Activated T-cell treated with anti-CD3 and anti-CD28 coated beads for 48 hours (primary cell): ENCODE data around the gene ZNF697.
"Not testable (repeated sequence)": the region's sequence is repeated elsewhere in the genome, so short reads cannot be mapped to it uniquely, and the experiment has no call there.

Experiments
- DNase-seq: peaks from one replicate; pipeline ENCODE4 v3.0.0-alpha.2; 2020; ENCODE audit warnings: low read depth

Gene ZNF697

GRCh38 chr1:119631433-119632102, 16.5 kb downstream of the ZNF697 start:
- no peak for DNase-seq

- no peak for DNase-seq
Observed at GRCh38 chr1:119631086-119631432, 17.0 kb downstream of the ZNF697 start.

GRCh38 chr1:119626841-119627240, 21.2 kb downstream of the ZNF697 start:
- DNase-seq = no peak

DNA sequence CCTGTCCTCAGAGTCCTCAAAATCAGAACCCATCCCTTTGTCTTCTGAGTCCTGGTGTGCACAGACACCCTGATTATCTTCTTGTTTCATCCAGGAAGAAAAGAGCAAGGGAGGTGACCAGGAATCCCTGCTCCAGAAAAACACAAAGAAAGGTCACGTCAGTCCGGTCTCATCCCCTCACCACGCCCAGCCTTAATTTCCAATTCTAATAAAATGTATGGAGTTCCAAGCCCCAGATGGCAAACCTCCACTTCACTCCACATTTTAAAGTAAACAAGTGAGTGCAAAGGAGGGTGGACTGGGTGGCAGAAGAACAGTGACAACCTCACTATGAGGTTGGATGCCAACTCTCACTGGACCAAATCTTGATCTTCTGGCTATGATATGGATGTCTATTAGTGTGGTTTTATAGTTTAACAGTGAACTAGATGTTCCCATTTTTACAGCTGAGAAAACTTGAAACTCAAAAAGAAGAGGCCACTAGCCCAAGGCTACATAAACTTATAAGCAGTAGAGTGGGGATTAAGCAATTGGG, 22.0 kb downstream of the ZNF697 start:
- DNase-seq = no peak

GRCh38 chr1:119623678-119624077, 24.4 kb downstream of the ZNF697 start:
- DNase-seq = no peak

DNA sequence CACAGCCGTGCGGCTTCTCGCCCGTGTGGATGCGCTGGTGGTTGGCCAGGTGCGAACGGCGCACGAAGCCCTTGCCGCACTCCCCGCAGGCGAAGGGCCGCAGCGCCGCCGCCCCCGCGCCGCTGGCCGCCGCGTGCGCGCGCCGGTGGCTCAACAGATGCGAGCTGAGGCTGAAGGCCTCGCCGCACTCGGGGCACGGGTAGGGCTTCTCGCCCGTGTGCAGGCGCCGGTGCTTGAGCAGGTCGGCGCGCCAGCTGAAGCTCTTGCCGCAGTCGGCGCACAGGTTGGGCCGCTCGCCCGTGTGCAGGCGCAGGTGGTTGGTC, 24.9 kb downstream of the ZNF697 start:
- DNase-seq = no peak

- no peak for DNase-seq
Observed at GRCh38 chr1:119622311-119623192, 25.5 kb downstream of the ZNF697 start.

GRCh38 chr1:119621705-119622104, 26.4 kb downstream of the ZNF697 start:
- DNase-seq = no peak

DNA sequence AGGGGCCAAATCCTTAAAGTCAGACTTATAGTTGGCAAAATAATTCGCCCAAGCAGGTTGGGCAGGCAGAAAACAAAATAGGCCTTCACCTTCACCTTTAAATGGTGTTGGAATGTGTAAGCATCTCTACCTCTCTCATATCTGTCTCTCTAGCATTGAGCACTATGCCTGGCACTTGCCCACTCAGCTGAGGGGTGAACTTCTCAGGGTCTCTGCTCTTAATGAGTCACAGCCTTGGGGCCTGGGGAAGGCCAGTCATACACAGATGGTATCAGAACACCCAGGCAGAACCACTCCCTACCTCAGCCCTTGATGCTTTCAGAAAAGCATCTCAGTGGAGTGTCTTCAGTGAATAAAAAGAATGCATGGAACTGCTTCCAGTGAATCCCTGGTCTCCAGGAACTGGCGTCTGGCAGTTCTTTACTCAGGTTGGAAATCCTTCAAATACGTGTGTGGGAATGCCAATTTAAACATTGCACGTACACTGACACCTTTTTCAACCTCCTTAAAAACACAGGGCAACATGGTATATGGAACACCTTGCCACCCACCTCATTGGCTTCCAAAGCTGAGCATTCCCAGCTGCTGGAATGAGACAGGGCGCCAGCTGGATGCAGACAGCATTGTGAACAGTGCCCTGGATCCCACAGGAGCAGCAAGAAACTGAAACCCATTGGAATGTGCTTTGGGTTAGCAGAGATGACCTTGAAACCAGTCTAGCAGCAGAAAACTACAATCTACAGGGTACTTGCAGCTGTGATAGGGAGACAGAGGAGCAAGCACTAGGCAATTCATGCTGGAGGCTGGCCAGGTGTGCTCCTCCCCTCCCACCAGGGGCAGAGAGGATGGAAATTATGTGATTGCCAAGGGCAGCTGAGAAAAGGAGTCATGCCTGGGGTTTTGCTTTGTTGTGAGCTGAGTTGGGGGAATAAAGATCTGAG, 30.0 kb downstream of the ZNF697 start:
- DNase-seq = no peak

DNA sequence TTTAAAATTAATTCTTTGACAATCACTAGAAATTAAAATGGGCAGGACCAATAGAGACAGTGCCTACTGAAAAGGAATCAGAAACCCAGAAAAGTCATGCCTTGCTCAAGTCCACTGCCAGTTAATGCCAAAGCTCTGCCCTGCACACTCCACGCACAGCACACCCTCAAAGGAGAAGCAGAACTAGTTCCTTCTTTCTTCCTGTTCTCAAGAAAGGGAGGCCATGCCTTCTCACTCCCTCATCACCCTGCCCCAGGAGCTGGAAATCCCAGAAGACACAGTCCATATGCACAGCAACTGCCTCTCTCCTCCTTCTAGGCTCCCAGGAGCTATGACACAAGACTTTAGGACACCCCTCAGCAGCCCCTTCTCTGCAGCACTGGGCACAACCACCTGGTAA, 31.3 kb downstream of the ZNF697 start:
- not testable (repeated sequence) for DNase-seq

GRCh38 chr1:119615100-119615499, 33.0 kb downstream of the ZNF697 start:
- not testable (repeated sequence) for DNase-seq

GRCh38 chr1:119613769-119614720, 34.0 kb downstream of the ZNF697 start:
- DNase-seq = peak; percentile 56

DNA sequence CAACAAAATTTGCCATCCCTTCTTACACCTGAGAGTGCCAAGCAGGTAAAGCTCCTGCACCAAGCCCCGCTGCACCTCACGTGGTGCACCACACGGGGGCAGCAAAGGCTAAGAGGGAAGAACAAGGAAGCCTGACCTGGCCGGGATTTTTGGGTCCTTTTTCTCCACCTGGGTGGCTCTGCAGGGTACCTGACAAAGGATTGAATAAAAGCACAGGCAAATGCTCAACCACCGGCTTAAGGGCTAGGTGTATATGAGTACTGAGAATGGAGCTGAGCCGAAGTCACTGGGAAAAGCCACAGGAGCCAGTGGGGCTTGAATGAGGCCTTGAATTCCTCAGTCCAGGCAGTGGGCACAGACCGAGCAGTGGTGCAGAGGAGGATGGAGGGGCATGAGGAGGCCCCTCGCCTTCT, 36.4 kb downstream of the ZNF697 start:
- DNase-seq = peak; percentile 70

GRCh38 chr1:119608816-119609215, 39.2 kb downstream of the ZNF697 start:
- not testable (repeated sequence) for DNase-seq

- DNase-seq = not testable (repeated sequence)
Observed at GRCh38 chr1:119607087-119607807, 40.8 kb downstream of the ZNF697 start.

GRCh38 chr1:119606394-119606793, 41.7 kb downstream of the ZNF697 start:
- no peak for DNase-seq

DNA sequence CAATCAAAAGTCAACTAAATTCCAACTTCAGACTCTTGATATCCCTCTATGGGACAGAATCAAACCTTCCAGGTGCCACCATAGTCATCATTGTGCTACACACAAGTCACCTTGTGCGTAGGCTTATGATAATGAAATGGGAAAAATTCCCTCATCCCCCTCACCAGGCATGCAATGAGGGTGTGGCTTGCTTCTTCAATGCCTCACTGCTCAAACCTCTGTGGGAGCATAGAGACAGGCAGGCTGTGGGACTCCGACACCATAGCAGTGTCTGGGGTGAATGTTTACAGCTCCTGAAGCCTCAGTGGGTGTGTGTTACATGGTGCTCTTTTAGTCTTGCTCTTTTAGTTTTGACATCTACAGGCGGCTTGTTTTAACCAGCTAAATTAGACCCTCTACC, 42.4 kb downstream of the ZNF697 start:
- DNase-seq = no peak

DNA sequence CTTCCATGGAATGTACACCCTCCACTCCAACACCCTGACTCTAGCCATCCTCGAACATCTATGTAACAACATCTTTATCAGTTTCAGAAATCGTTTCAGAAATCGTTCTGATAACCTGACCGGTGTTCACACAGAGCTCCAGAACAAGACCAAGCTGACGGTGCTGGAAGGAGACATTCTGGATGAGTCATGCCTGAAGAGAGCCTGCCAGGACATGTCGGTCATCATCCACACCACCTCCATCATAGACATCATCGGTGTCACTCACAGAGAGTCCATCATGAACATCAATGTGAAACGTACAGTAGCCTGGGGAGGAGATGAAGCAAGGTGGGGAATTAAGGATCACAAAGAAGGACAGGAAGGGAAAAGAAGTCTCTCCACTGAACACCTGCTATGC, 43.0 kb downstream of the ZNF697 start:
- DNase-seq = not testable (repeated sequence)

DNA sequence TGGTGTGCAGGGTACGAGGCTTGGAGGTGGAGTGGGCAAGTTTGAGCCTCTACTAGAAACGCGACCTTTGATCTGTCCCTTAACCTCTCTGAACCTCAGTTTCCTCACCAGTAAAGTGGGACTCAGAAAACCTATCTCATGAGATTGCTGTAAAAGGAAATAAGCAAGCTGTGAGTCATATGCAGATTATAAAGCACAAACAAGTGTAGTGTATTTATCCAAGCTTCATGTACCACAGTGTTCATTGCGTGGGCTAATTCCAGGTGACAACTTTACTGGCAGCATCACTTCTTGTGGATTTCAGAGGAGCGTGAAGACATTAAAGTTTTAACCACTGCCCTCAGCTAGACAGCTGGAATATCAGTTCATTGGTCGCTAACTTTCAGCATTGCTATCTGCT, 44.4 kb downstream of the ZNF697 start:
- DNase-seq = no peak

DNA sequence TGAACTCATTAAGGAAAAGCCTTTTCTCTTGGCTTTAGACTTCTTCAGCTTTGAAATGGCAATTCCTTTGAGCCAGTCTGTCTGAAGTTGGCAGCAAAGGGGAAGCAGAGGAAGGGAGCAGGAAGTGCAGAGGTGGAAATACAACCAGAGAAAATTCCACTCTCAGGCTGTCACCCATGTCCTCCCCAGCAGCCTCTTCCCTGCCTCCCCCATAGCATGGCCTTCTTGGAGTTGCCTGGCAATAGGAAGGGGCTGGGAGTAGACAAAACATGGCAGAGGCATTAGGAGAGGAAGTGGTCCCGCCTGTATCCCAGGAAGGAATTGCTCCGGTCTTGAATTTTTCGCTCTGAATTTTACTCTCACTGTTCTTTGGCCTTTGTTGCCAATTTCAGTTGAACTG, 44.8 kb downstream of the ZNF697 start:
- not testable (repeated sequence) for DNase-seq
